Fibroblast of skin of right quadriceps (primary cell): ENCODE measurements around the gene PRXL2B.
"Not testable (repeated sequence)": the region's sequence is repeated elsewhere in the genome, so short reads cannot be mapped to it uniquely, and the experiment has no call there.

Experiments used
- DNase-seq: peaks from one replicate; pipeline ENCODE4 v3.0.0-alpha.2; 2013

Gene PRXL2B

DNA sequence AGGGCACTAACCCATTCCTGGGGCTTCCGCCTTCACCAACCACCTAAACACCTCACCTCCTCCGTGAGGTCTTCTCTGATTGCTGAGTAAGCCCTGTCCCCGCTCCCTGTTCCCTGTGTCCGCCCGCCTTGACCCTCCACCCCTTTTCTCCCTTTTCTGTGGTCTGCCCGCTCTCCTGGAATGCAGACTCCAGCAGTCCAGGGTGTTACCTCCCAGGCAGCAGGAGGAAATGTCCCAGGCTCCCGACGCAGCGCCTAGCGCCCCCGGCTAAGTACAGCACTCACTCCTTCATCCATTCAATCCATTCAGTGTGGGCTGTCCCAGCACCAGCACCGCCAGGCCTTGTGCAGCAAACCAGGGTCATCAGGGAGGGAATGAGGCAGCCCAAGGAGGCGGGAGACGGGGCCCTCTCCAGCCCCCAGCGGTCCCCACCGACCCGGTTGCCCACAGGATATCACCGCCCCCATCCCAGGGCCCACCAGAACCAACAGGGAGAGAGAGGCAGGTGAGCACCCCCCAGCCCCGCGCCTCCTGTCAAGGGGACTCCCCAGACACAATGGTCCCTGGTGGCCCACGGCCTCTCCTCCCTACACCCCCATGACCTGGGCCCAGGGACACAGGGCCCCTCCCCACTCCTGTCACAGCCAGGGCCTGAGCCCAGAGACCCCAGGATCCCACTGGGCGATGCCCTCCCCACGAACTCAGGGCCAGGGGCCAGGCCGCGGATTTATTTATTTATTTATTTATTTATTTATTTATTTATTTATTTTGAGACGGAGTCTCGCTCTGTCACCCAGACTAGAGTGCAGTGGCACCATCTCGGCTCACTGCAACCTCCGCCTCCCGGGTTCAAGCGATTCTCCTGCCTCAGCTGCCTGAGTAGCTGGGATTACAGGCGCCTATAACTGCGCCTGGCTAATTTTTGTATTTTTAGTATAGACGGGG, 20.2 kb upstream of the PRXL2B start:
- no peak for DNase-seq

DNA sequence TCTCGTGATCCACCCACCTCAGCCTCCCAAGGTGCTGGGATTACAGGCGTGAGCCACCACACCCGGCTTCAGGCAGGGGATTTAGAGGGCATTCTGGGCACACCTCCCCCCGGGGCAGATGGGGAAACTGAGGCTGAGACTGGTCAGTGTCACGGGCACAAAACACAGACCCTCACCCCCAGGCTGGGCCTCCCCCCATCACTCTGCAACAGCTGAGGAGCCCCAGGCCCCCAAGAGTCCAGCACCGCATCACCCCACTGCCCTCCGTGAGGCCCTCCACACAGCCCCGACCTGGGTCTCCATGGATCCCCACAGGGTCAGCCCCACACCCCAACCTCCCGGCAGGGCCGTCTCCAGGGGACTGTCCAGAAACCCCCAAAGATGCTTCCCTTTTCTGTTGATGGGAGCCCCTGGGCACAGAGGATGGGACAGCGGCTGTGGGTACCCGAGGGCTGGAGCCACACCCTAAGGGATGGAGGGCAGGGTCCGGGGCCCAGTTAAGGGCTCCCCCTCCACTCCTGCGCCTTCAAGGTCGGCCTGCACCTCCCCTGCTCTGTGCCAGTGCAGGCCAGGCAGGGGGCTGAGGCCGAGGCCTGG, 19.4 kb upstream of the PRXL2B start:
- DNase-seq: no peak

DNA sequence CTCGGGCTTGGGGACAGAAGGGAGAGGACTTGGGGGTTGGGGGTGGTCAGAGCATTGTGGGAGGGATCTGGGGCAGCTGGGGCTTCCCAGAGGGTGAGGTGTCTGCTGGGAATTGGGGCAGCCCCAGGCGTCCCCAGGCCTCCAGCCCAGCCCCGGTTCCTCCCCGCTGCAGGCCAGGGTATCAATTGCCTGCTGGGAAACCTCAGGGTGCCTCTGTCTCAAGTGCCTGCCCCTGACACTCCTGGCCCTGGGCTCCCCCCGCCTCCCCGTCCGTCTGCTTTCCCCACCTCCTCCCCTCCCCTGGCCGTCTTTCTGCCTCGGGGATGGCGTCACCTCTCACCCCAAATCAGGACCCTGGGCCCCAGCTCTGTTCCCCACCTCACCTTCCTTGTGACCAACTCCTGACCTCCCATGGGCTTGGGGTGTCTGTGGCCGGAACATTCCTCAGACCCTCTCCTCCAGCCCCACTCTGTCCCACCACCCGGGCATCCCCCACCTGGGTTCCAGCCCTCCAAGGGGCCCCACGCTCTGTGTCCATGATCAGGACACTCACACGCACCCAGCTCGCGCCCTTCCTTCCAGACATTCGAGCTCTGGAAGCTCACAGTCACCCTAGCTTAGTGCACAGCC, 18.3 kb upstream of the PRXL2B start:
- DNase-seq: not testable (repeated sequence)

DNA sequence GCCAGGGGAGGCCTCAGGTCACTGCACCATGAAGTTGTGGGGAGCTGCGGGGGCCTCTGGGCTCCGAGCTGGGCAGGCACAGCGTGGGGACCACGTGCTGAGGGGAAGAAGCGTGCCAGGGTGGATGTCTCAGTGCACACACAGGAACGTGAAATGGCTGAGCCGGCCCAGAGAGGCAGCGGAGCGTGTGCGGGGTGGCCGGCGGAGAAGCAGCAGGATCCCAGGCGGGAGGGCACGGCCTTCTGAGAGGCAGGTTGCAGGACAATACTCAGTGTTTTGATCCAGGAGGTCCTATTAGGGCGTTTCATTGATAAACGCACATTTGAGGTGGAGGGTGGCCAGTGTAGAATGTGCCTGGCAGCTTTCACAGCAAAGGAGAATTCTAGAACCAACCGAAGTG, 17.5 kb upstream of the PRXL2B start:
- no peak for DNase-seq

DNA sequence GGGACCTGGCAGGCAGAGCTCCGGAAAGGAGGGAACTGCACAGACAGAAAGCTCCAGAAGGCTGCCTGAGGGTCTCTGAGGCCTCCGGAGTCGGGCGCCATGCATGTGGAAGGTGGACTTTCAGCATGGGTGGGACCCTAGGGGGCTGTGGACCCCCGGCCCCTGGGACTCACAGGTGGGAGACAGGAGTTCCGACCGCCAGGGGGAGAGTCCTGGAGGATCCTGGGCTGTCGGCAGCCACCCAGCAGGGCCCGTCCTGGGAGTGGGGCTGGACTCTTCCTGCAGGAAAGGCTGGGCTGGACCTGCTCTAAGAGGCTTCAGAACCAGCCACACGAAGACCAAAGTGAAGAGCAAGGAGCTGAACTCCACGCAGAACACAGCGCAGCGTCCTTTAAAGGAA, 16.9 kb upstream of the PRXL2B start:
- DNase-seq: not testable (repeated sequence)

DNA sequence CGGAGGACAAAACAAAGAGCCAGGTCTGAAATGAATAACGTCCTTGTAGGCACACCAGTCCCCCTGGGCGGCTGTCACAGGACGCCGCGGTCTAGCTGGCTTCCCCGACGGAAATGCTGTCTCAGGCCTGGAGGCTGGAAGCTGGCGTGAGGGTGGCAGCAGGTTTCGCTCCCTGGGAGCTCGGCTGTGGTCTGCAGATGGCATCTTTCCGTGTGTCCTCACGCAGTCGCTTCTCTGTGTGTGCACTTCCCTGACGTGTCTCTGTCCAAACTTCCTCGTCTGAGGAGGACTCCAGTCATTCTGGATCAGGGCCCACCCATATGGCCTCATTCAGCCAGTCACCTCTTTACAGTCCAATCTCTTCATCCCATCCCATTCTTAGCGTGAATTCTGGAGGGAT, 16.2 kb upstream of the PRXL2B start:
- no peak for DNase-seq

DNA sequence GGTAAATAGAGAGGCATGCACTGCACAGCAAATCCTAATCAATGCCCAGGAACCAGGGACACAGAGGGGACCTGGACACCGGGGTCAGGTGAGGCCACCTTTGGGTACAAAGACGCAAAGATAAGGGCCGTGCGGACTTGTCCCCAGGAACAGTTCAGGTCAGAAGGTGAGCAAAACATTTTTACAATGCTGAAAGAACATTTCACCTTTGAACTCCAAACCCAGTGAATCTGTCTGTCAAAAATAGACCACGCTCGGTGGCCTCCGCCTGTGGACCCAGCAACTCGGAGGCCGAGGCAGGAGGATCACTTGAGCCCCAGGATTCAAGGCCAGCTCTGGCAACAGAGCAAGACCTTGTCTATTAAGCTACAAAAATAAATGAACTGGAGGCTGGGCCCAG, 15.2 kb upstream of the PRXL2B start:
- no peak for DNase-seq

DNA sequence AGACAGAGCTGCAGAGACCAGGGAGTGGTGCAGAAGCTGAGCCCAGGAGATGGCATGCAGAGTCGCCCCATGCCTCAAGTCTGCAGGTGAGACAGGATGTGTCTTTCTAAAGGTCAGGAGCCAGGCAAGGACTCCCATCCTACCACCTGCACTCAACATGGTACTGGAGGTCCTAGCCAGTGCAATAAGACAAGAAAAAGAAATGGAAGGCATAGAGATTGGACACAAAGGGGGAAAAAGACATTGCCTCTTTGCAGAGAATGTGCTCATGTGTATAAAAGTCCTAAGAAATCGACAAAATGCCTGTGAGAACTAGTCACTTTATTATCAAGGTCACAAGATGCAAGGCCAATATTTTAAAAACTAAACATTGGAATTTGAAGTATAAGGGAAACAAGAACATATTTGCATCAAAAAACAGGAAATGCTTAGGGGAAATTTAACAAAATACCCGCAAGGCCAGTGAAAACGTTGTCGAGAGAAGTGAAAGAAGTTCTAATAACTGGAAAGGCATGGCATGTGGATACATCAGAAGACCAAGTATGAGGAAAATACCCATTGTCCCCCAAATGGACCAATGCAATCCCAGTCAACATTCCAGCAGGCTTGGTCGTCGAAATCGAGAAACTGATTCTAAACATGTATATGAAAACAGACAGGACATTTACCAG, 13.2 kb upstream of the PRXL2B start:
- no peak for DNase-seq

DNA sequence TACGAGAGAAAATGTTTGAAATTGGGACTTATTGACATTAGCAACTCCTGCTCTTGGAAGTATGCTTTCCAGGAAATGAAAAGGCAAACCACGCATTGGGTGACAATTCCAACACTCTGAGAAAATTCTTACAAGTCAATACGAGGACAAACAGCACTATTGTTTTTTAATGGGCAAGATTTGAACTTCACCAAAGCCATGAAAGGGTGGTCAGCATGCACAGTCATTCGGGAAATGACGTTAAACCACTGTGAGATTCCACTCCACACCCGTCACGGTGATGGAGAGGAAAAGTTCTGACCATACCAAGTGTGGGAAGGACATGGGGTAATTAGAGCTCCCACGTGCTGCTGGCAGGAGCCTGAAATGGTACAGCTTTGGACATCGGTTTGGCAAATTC, 12.2 kb upstream of the PRXL2B start:
- DNase-seq: no peak

DNA sequence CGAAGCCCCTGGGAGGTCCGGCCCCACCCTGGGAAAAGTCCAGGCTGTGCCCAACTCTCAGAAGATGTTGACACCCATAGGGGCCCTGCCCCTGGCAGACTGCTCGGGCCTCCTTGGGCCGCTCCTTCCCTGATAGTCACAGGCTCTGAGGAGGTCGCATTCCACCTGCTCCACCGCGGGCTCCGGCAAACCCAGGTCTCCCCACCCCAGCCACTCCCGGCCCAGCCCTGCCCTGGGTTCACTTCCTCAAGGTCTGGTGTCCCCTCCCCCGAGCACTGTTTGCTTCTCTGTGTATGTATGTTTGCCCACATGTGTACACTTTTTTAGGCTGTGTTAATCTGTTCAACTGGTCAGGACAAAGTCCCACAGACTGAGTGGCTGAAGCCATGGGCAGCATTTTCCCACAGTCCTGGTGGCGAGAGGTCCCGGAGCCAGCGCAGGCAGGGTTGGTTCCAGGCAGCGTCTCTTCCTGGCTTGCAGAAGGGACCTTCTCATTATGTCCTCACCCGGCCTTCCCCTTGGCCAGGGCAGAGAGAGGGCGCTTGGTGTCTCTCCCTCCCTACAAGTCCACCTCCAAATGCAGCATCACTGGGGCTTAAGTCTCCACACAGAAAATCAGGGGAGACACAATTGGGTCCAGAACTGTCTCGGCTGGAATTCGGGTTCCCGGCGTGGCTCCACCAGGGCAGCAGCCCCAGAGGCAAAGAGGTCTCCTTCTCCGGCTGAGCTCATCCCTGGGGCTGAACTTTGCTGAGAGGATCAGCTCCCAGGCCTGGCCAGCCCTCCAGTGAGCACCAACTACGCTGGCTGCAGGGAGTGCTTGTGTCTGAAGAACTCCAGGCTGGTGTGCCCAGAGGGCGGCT, 10.5 kb upstream of the PRXL2B start:
- no peak for DNase-seq

DNA sequence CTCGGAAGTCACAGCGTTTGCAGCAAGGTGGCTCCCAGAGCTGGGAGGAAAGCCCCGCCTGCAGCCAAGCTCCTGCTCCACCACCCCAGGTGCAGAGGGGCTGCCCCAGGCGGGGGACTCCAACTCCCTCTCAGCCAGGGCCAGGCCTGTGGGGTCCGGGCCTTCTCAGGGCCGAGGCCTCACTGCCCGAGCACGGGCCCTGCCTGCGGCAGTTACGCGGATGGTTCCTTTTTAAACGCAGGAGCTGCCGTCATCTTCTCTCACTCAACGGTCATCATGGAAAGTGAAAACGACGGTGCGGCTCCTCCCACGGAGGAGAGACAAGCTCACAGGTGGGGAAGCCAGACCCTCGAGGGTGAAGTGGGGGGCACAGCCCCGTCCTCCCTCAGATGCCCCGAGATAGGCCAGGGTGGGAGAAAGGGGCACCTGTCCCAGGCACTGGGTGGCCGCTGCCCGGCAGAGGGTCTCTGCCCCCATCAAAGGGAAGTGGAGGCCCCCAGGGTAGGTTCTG, 9.0 kb upstream of the PRXL2B start:
- not testable (repeated sequence) for DNase-seq

DNA sequence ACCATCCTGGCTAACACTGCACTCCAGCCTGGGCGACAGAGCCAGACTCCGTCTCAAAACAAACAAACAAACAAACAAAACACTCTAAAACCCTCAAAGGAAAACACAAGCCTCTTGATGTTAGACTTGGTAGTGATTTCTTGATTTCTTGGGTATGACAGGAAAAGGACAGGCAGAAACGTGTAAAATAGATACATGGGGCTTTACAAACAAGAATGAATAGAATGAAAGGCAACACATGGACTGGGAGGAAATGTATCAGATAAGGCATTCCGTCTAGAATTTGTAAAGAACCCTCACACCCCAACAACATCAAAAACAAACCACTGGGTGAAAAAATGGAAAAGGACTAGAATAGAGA, 7.8 kb upstream of the PRXL2B start:
- DNase-seq: no peak

DNA sequence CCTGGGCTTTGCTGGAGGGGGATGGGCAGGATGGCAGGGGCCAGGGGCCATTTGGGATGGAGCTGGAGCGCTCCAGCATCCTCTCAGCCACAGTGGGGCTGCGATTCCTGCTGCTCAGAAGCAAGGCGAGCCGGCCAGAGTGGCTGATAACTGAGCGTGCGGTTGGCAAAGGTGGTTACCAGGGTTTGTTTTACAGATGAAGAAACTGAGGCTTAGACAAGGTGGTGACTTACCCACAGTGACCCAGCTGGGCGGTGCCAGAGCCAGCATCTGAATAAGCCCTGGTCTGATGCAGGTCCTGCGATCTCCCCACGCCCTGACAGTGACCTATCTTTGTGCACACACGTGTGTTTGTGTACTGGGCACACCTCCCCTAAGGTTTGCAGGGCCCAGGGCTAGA, 5.9 kb upstream of the PRXL2B start:
- no peak for DNase-seq

DNA sequence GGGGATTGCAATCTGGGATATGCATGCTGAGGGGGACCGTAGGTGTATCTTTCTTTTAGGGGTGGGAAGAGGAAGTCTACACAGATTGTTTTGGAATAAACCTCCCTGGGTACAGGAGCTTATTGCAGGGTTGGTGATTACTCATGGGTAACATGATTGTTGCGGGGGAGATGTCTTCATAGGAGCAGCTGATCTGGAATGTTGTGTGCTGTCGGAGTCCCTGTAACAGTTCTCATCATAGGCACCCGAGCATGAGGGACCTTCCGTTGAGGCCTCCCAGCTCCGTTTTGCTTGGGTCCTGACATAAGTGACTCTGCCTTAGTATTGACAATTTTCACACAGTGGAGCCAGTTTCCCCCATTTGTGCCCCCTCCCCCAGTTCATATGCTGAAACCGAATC, 4.2 kb upstream of the PRXL2B start:
- DNase-seq: no peak

DNA sequence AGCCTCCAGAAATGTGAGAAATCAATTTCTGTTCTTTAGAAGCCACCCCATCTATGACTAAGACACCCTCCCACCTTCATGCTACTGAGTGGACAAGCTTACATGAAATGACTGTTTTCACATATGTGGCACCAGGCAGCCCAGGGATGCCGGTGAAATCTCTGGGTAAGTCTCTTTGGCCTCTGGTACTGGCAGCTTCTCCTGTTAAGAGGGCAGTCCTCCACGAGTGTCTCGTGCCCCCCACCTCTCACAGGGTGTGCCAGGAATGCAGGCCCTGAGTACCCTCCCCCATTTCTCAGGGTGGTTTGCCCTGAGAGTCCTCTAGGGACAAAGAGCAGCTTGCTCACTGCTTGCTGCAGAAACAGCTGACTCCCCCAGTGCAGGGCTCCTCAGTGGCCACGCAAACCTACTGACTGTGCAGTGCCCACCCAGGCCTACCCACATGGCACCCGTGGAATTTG, 3.2 kb upstream of the PRXL2B start:
- DNase-seq: no peak

DNA sequence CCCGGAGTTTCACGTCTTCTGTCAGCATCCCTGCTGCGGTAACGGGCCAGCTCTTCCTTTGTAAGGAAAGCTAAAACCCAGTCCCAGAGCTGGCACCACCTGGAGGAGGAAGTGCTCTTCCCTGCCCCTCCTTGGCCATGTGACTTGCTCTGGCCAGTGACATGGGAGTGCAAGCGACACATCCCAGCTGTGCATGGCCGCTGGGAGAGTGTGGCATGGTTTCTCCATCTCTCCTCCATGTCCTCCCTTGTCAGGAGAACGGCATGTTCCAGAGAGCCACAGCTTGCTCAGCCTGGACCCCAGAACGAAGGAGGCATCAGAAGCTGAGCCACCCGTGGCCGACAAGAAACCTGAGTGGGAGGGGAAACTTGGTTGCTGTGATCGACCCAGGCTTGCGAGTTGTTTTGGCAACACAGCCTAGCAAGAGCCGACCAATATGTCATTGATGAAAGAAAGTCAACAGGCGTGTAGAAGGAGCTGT, 2.7 kb upstream of the PRXL2B start:
- no peak for DNase-seq

DNA sequence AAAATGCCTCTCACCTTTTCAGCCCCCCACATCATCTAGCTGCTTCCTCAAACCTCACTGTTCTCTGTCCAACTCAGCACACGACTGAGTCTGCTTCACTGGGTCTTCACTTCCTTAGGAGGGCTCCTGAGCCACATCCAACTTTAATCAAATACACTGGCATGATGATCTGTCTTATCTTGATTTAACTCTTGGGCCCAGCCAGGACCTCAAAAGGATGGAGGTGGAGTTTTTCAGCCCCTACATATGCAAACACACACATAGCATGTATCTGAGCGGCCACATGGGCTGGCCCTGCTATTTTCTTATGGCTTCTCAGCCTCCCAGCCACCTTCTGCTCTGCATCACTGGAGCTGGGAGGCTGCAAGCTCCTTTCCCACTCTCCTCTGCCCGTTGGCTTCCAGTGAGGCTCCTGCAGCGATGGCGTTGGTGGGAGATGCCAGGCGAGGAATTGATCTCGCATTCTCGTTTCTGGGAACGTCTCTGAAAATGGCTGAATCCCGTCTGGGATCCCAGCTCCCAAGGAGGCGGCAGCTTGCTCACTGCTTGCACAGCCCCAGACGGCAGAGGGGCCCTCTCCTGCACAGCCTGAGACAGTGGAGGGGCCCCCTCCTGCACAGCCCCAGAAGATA, 1.8 kb upstream of the PRXL2B start:
- DNase-seq: no peak

DNA sequence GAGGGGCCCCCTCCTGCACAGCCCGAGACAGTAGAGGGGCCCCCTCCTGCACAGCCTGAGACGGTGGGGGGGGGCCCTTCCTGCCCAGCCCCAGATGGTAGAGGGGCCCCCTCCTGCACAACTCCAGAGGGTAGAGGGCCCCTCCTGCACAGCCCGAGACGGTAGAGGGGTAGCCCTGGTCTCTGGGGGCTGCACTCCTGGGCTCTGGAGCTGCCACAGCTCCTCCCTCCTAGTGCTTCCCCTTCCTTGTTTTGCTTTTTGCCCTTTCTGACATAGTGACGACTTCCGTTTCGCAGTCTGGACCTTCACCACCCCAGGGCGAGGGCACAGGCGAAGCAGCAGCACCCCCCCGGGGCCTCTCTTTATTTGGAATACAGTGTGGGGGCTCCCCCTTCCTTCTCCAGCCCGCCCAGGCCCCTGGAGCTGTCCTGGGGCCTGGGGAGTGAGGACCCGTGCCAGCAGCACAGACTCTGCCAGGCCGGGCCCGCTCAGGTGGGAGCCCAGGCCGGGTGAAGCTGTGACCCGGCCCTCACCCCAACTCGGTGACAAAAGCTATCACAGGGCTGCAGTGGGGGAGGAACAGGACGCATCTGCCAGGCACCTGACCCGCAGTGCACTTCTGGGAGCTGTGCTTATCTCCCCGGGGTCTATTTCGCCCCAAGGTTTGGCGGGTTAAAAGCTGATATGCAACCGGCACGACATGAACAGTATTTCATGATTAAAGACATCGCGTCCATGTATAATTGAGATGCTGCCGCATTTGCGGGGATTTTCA, 1.1 kb upstream of the PRXL2B start:
- peak; percentile 38 for DNase-seq

DNA sequence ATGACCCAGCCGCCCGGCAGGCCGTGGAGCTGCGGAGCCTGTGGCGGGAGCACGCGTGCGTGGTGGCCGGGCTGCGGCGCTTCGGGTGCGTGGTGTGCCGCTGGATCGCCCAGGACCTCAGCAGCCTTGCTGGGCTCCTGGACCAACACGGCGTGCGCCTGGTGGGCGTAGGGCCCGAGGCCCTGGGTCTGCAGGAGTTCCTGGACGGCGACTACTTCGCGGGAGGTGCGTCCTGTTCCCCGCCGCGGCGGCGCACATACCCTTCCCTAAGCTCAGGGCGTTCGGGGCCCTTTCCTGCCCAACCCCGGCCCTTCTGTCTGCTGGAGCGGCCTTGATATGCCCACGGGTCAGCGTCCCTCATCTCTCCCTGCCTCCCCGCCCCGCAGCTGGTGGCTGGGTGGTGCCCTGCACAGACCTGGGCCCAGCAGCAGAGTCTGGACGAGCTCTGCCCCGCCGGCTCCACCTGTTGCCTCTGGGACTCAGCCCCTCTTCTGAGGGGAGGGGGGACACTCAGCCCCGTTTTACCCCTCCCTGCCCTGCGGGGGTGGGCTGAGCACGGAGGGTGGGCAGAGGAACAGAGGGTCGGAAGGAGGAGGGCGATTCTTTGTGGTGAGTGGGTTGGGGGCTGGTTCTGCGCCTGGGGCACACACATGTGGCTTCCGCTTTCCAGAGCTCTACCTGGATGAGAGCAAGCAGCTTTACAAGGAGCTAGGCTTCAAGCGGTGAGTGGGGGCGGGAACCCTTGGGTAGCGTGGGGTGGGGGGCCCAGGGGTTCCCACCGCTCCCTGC, 688 bp downstream of the PRXL2B start:
- peak; percentile 9 for DNase-seq
